HepG2 (cell line): ENCODE data around the gene DHX58. TPM values are rescaled to one million over a fixed set of nuclear protein-coding genes. Genes with fewer than 3 reads are reported as not detected.
A peak's percentile ranks its signal among the peaks of the same experiment; 100 is the strongest.

Experiments used
- CENPT ChIP-seq: sonication (generic); formaldehyde crosslinking; IDR thresholded peaks from 2 replicates; pipeline ENCODE4 v1.8.0; 2022; ENCODE audit warnings: low read depth, mild to moderate bottlenecking, moderate library complexity, missing genetic modification reagents
- DR1 ChIP-seq: sonication (generic); formaldehyde crosslinking; IDR thresholded peaks from 2 replicates; pipeline ENCODE4 v1.8.0; 2021; ENCODE audit warnings: mild to moderate bottlenecking, missing genetic modification reagents, inconsistent platforms
- EHMT2 ChIP-seq: fragments of 200-600 bp; sonication (generic); IDR thresholded peaks from 2 replicates; pipeline ENCODE4 v1.7.0; 2017; ENCODE audit warnings: antibody characterized with exemption, low read depth, low read length, borderline replicate concordance
- ELF4 ChIP-seq: sonication (generic); formaldehyde crosslinking; IDR thresholded peaks from 2 replicates; pipeline ENCODE4 v1.5.0; 2020; ENCODE audit warnings: missing genetic modification reagents, mild to moderate bottlenecking, moderate library complexity, borderline replicate concordance
- FOXP1 ChIP-seq, 2 experiments: fragments of 450-650 bp in 1 of 2; IDR thresholded peaks; 2 replicates each; pipeline ENCODE4 v1.6.1; 2017 to 2018; ENCODE audit warnings: antibody characterized with exemption in 1 of 2
- HMG20B ChIP-seq: conservative IDR thresholded peaks from 2 replicates; pipeline ENCODE4 v1.6.1; 2016; ENCODE audit warnings: missing genetic modification reagents, missing compliant biosample characterization
- HNRNPL ChIP-seq: fragments of 200-400 bp; formaldehyde crosslinking; IDR thresholded peaks from 2 replicates; pipeline ENCODE4 v1.6.1; 2017; ENCODE audit warnings: mild to moderate bottlenecking, low read depth, low read length
- IRF2 ChIP-seq: IDR thresholded peaks from 2 replicates; pipeline ENCODE4 v1.6.1; 2018; ENCODE audit warnings: missing genetic modification reagents, missing compliant biosample characterization
- KAT8 ChIP-seq: IDR thresholded peaks from 2 replicates; pipeline ENCODE4 v1.6.1; 2016; ENCODE audit warnings: missing genetic modification reagents, missing compliant biosample characterization
- KDM5B ChIP-seq: sonication (generic); formaldehyde crosslinking; IDR thresholded peaks from 2 replicates; pipeline ENCODE4 v1.4.0; 2020; ENCODE audit warnings: missing genetic modification reagents, mild to moderate bottlenecking, borderline replicate concordance
- NFYB ChIP-seq: sonication (generic); formaldehyde crosslinking; IDR thresholded peaks from 2 replicates; pipeline ENCODE4 v1.4.0; 2020; ENCODE audit warnings: missing genetic modification reagents
- NRL ChIP-seq: sonication (generic); formaldehyde crosslinking; IDR thresholded peaks from 2 replicates; pipeline ENCODE4 v1.5.0; 2020; ENCODE audit warnings: missing genetic modification reagents, mild to moderate bottlenecking, moderate library complexity, borderline replicate concordance
- PCBP1 ChIP-seq: fragments of 200-400 bp; formaldehyde crosslinking; IDR thresholded peaks from 2 replicates; pipeline ENCODE4 v1.6.1; 2017; ENCODE audit warnings: mild to moderate bottlenecking, low read depth, low read length, borderline replicate concordance
- PHF8 ChIP-seq: sonication (generic); formaldehyde crosslinking; IDR thresholded peaks from 2 replicates; pipeline ENCODE4 v1.5.0; 2020; ENCODE audit warnings: missing genetic modification reagents
- RFXAP ChIP-seq: sonication (generic); formaldehyde crosslinking; IDR thresholded peaks from 2 replicates; pipeline ENCODE4 v1.4.0; 2020; ENCODE audit warnings: missing genetic modification reagents, borderline replicate concordance
- SIX4 ChIP-seq: sonication (generic); formaldehyde crosslinking; IDR thresholded peaks from 2 replicates; pipeline ENCODE4 v1.4.0; 2020; ENCODE audit warnings: missing genetic modification reagents
- SMAD9 ChIP-seq: sonication (generic); formaldehyde crosslinking; IDR thresholded peaks from 2 replicates; pipeline ENCODE4 v1.5.1; 2020; ENCODE audit warnings: mild to moderate bottlenecking, missing genetic modification reagents
- SNAPC5 ChIP-seq: sonication (generic); formaldehyde crosslinking; IDR thresholded peaks from 2 replicates; pipeline ENCODE4 v1.8.1; 2023; ENCODE audit warnings: mild to moderate bottlenecking, missing genetic modification reagents, borderline replicate concordance
- SRY ChIP-seq: sonication (generic); formaldehyde crosslinking; IDR thresholded peaks from 2 replicates; pipeline ENCODE4 v1.8.0; 2022; ENCODE audit warnings: mild to moderate bottlenecking, missing genetic modification reagents
- STAG1 ChIP-seq: sonication (generic); formaldehyde crosslinking; IDR thresholded peaks from 2 replicates; pipeline ENCODE4 v1.4.0; 2020; ENCODE audit warnings: missing genetic modification reagents
- ZFP41 ChIP-seq: sonication (generic); formaldehyde crosslinking; IDR thresholded peaks from 2 replicates; pipeline ENCODE4 v1.4.0; 2020; ENCODE audit warnings: mild to moderate bottlenecking, missing genetic modification reagents, borderline replicate concordance
- ZMYM4 ChIP-seq: sonication (generic); formaldehyde crosslinking; IDR thresholded peaks from 2 replicates; pipeline ENCODE4 v1.8.1; 2023; ENCODE audit warnings: mild to moderate bottlenecking, missing genetic modification reagents
- ZNF431 ChIP-seq: sonication (generic); formaldehyde crosslinking; IDR thresholded peaks from 2 replicates; pipeline ENCODE4 v1.9.0; 2022; ENCODE audit warnings: missing genetic modification reagents, low read depth, mild to moderate bottlenecking, borderline replicate concordance
- ZNF446 ChIP-seq: sonication (generic); formaldehyde crosslinking; IDR thresholded peaks from 2 replicates; pipeline ENCODE4 v1.5.0; 2020; ENCODE audit warnings: mild to moderate bottlenecking, missing genetic modification reagents
- ZNF678 ChIP-seq: sonication (generic); formaldehyde crosslinking; IDR thresholded peaks from 2 replicates; pipeline ENCODE4 v1.4.0; 2020; ENCODE audit warnings: mild to moderate bottlenecking, missing genetic modification reagents
- ZNF737 ChIP-seq: sonication (generic); formaldehyde crosslinking; IDR thresholded peaks from 2 replicates; pipeline ENCODE4 v1.5.0; 2020; ENCODE audit warnings: missing genetic modification reagents, mild to moderate bottlenecking, borderline replicate concordance
- ZNF761 ChIP-seq: sonication (generic); formaldehyde crosslinking; conservative IDR thresholded peaks from 2 replicates; pipeline ENCODE4 v1.4.0; 2020; ENCODE audit warnings: mild to moderate bottlenecking, missing genetic modification reagents
- ZNF766 ChIP-seq: sonication (generic); formaldehyde crosslinking; IDR thresholded peaks from 2 replicates; pipeline ENCODE4 v1.5.0; 2020; ENCODE audit warnings: missing genetic modification reagents, borderline replicate concordance
- ZNF768 ChIP-seq: sonication (generic); formaldehyde crosslinking; IDR thresholded peaks from 2 replicates; pipeline ENCODE4 v1.4.0; 2020; ENCODE audit warnings: missing genetic modification reagents
- ZNF841 ChIP-seq: sonication (generic); formaldehyde crosslinking; IDR thresholded peaks from 2 replicates; pipeline ENCODE4 v1.8.1; 2023; ENCODE audit warnings: missing genetic modification reagents, borderline replicate concordance
- polyA plus RNA-seq, 8 experiments: library from polyadenylated mRNA; depleted of rRNA in 3 of 8; stranded (reverse) in 7 of 8; unstranded in 1 of 8; fragments of >200 nt; fragmentation: Illumina TruSeq in 4 of 8; extraction: Trizol in 4 of 8; gene quantifications; 2 replicates each; pipeline versions ENCODE4 v1.2.1 to v1.2.3, GENCODE V29; 2011 to 2016; ENCODE audit warnings: low read depth in 4 of 8, missing spikeins in 1 of 8, mixed read lengths in 1 of 8; ENCODE audit not compliant: insufficient read depth in 1 of 8
- total RNA-seq, 5 experiments: library from RNA; depleted of rRNA; stranded (reverse); fragments of >200 nt; fragmentation: Illumina TruSeq; extraction: Trizol; gene quantifications; 2 replicates each; pipeline ENCODE4 v1.2.3, GENCODE V29; 2016; ENCODE audit warnings: low read depth in 1 of 5

Gene DHX58
- total and polyA plus RNA-seq, 2 of the 13 experiments (the other 11 are each of a cell fraction or from before 2014, with no cell fraction given), result 6.7 to 7.8 TPM

GRCh38 chr17:42101513-42102292 lies 10.8 kb downstream of the DHX58 start (continued):
- TF ChIP-seq HNRNPL, result 0 out of 2 replicates have a peak, but pooled peaks have one; percentile 56
- no peak for TF ChIP-seq ZNF431 (CRISPR knock-in tag)
- TF ChIP-seq CENPT (CRISPR knock-in tag), result no peak
- peak; percentile 69 for TF ChIP-seq ZNF768 (CRISPR knock-in tag)
- no peak for TF ChIP-seq EHMT2
- TF ChIP-seq PCBP1, result no peak
- TF ChIP-seq RFXAP, result no peak
- TF ChIP-seq PHF8 (CRISPR knock-in tag), result no peak
- TF ChIP-seq ZNF766 (CRISPR knock-in tag), result no peak
- no peak for TF ChIP-seq ZNF761 (CRISPR knock-in tag)
- TF ChIP-seq KDM5B, result no peak; the same call in 1 of the 2 replicates
- TF ChIP-seq ZNF446 (CRISPR knock-in tag), result no peak
- TF ChIP-seq SRY (CRISPR knock-in tag), result no peak
- no peak for TF ChIP-seq ZFP41 (CRISPR knock-in tag)
- no peak for TF ChIP-seq FOXP1 (IDR thresholded peaks at IDR 0.05)
- TF ChIP-seq FOXP1 (CRISPR knock-in tag; IDR thresholded peaks at IDR 0.05), result no peak
- no peak for TF ChIP-seq ZNF841 (CRISPR knock-in tag)
- TF ChIP-seq ZMYM4 (CRISPR knock-in tag), result no peak
- TF ChIP-seq NFYB (CRISPR knock-in tag), result no peak
- peak; percentile 99 for TF ChIP-seq STAG1 (CRISPR knock-in tag)
- TF ChIP-seq KAT8, result no peak
- no peak for TF ChIP-seq ZNF737
- TF ChIP-seq SNAPC5 (CRISPR knock-in tag), result no peak
- TF ChIP-seq SIX4 (CRISPR knock-in tag), result no peak
- TF ChIP-seq ELF4 (CRISPR knock-in tag), result no peak
- TF ChIP-seq NRL (CRISPR knock-in tag), result peak; percentile 51; the same call in 1 of the 2 replicates
- TF ChIP-seq HMG20B, result no peak
- no peak for TF ChIP-seq DR1 (CRISPR knock-in tag)
- no peak for TF ChIP-seq SMAD9 (CRISPR knock-in tag)
- TF ChIP-seq IRF2 (CRISPR knock-in tag), result no peak; the same call in 1 of the 2 replicates
- no peak for TF ChIP-seq ZNF678
